HCT116 (cell line): ENCODE measurements around the gene APBA1. TPM values are rescaled to one million over a fixed set of nuclear protein-coding genes. Genes with fewer than 3 reads are reported as not detected.

ENCODE experiments used
- ATAC-seq: fragments of 200-7000 bp; cut with Tn5 transposase; 2 replicates; pipeline ENCODE4 v1.9.1; 2020; ENCODE audit warnings: mild to moderate bottlenecking, moderate library complexity
- BruUV-seq: library from RNA; stranded (reverse); fragments of 400-500 nt; replicated peaks from 2 replicates; lab custom pipeline; 2021; lab: Mats Ljungman, UMichigan
- CTCF ChIA-PET: fragments of 300-600 bp; sonication (Branson Sonifier 250); formaldehyde crosslinking; loops from one replicate; lab custom pipeline; 2021; ENCODE audit warnings: antibody characterized with exemption; lab: Charles Lee
- POLR2A ChIA-PET: fragments of 300-600, 350-600 bp; sonication (Branson Sonifier 250); formaldehyde crosslinking; loops from one replicate; lab custom pipeline; 2021; ENCODE audit warnings: antibody characterized with exemption; lab: Charles Lee
- RAD21 ChIA-PET, 2 experiments: fragments of 300-600 bp; sonication (Branson Sonifier 250); formaldehyde crosslinking; loops; one replicate each; lab custom pipeline; 2023; ENCODE audit warnings: low total read pairs in 2 of 2; ENCODE audit not compliant: uncharacterized antibody in 2 of 2, unreplicated experiment in 2 of 2, low non-redundant PET in 1 of 2; lab: Charles Lee
- DNase-seq: peaks from one replicate; pipeline ENCODE4 v3.0.0-alpha.2; 2010; ENCODE audit warnings: low read depth, low spot score
- H2AFZ ChIP-seq: fragments of 200-600 bp; shearing (Covaris generic), sonication (generic); 2 replicates; pipeline ENCODE4 v1.6.1; 2017; ENCODE audit warnings: low read depth, mixed run types, mixed read lengths, antibody characterized with exemption, low read length; ENCODE audit not compliant: poor library complexity, severe bottlenecking
- H3K27ac ChIP-seq: 2 replicates; pipeline ENCODE4 v1.5.1; 2012; ENCODE audit warnings: low read depth, low read length
- H3K27me3 ChIP-seq: fragments of 200-600 bp; sonication (generic); 2 replicates; pipeline ENCODE4 v1.6.1; 2016; ENCODE audit warnings: mixed run types, low read length, mixed read lengths; ENCODE audit not compliant: insufficient read depth
- H3K36me3 ChIP-seq, 2 experiments: fragments of 200-500 bp in 1 of 2; fragments of 200-600 bp in 1 of 2; sonication (Bioruptor generic) in 1 of 2; sonication (generic) in 1 of 2; 2 replicates each; pipeline versions ENCODE4 v1.5.1 to v1.6.1; 2014 to 2016; ENCODE audit warnings: low read length in 2 of 2, inconsistent platforms in 1 of 2, mixed read lengths in 1 of 2, mixed run types in 1 of 2; ENCODE audit not compliant: insufficient read depth in 2 of 2, control insufficient read depth in 1 of 2
- H3K4me1 ChIP-seq, 2 experiments: fragments of 200-600 bp in 1 of 2; sonication (generic) in 1 of 2; 2 replicates each; pipeline versions ENCODE4 v1.5.1 to v1.6.1; 2012 to 2017; ENCODE audit warnings: low read length in 2 of 2, inconsistent platforms in 1 of 2, mild to moderate bottlenecking in 1 of 2, mixed read lengths in 1 of 2, mixed run types in 1 of 2, moderate library complexity in 1 of 2; ENCODE audit not compliant: insufficient read depth in 2 of 2, control insufficient read depth in 1 of 2
- H3K4me2 ChIP-seq: fragments of 200-600 bp; sonication (generic); 2 replicates; pipeline ENCODE4 v1.6.1; 2017; ENCODE audit warnings: mixed run types, low read length, mixed read lengths
- H3K4me3 ChIP-seq, 2 experiments: fragments of 200-600 bp in 1 of 2; sonication (generic) in 1 of 2; replicated peaks in 1 of 2; 2 replicates each; pipeline ENCODE4 v1.5.1; 2011 to 2016; ENCODE audit warnings: low read length in 2 of 2, control low read depth in 1 of 2, low read depth in 1 of 2, mild to moderate bottlenecking in 1 of 2, mixed read lengths in 1 of 2, mixed run types in 1 of 2
- H3K79me2 ChIP-seq: fragments of 200-600 bp; sonication (generic); 2 replicates; pipeline ENCODE4 v1.6.1; 2017; ENCODE audit warnings: mild to moderate bottlenecking, mixed run types, low read length, moderate library complexity, mixed read lengths; ENCODE audit not compliant: insufficient read depth
- H3K9ac ChIP-seq: fragments of 200-600 bp; sonication (generic); 2 replicates; pipeline ENCODE4 v1.6.1; 2016; ENCODE audit warnings: low read length, mixed read lengths
- H3K9me2 ChIP-seq: fragments of 200-600 bp; sonication (generic), shearing (Covaris generic); 2 replicates; pipeline ENCODE4 v1.6.1; 2017; ENCODE audit warnings: mixed run types, mild to moderate bottlenecking, moderate library complexity; ENCODE audit not compliant: insufficient read depth
- H3K9me3 ChIP-seq, 2 experiments: fragments of 200-500 bp in 1 of 2; fragments of 200-600 bp in 1 of 2; sonication (Bioruptor generic) in 1 of 2; sonication (generic) in 1 of 2; 2 replicates each; pipeline ENCODE4 v1.6.1; 2014 to 2017; ENCODE audit warnings: low read length in 2 of 2, mixed read lengths in 2 of 2, inconsistent platforms in 1 of 2, low read depth in 1 of 2, mild to moderate bottlenecking in 1 of 2, mixed run types in 1 of 2, moderate library complexity in 1 of 2; ENCODE audit not compliant: control insufficient read depth in 1 of 2, insufficient read depth in 1 of 2
- H4K20me1 ChIP-seq: fragments of 200-600 bp; sonication (generic), shearing (Covaris generic); 2 replicates; pipeline ENCODE4 v1.6.1; 2017; ENCODE audit warnings: mixed run types, mild to moderate bottlenecking, moderate library complexity; ENCODE audit not compliant: insufficient read depth
- EGR1 ChIP-seq: IDR thresholded peaks from 2 replicates; pipeline ENCODE4 v1.6.1; 2012; ENCODE audit warnings: low read depth
- ELF1 ChIP-seq: IDR thresholded peaks from 2 replicates; pipeline ENCODE4 v1.6.1; 2012; ENCODE audit warnings: low read depth, borderline replicate concordance
- FOSL1 ChIP-seq: IDR thresholded peaks from 2 replicates; pipeline ENCODE4 v1.6.1; 2012; ENCODE audit warnings: low read depth
- JUND ChIP-seq: IDR thresholded peaks from 2 replicates; pipeline ENCODE4 v1.6.1; 2012
- POLR2A ChIP-seq: IDR thresholded peaks from 2 replicates; pipeline ENCODE4 v1.7.0; 2011; ENCODE audit warnings: borderline replicate concordance; ENCODE audit not compliant: insufficient read depth, insufficient read length; ENCODE audit errors: extremely low read depth
- RAD21 ChIP-seq: IDR thresholded peaks from 2 replicates; pipeline ENCODE4 v1.6.1; 2012; ENCODE audit warnings: low read depth, mild to moderate bottlenecking
- SIN3A ChIP-seq: IDR thresholded peaks from 2 replicates; pipeline ENCODE4 v1.6.1; 2012; ENCODE audit warnings: low read depth
- SP1 ChIP-seq: IDR thresholded peaks from 2 replicates; pipeline ENCODE4 v1.6.1; 2012; ENCODE audit warnings: low read depth
- TCF7L2 ChIP-seq: IDR thresholded peaks from 2 replicates; pipeline ENCODE4 v1.7.0; 2011; ENCODE audit warnings: borderline replicate concordance, inconsistent platforms; ENCODE audit not compliant: insufficient read depth, insufficient read length; ENCODE audit errors: extremely low read depth
- YY1 ChIP-seq: IDR thresholded peaks from 2 replicates; pipeline ENCODE4 v1.6.1; 2011; ENCODE audit warnings: low read length, low read depth, moderate library complexity, mild to moderate bottlenecking; ENCODE audit not compliant: insufficient replicate concordance; ENCODE audit errors: extremely low read depth
- ZFX ChIP-seq: fragments of 450-650 bp; IDR thresholded peaks from 2 replicates; pipeline ENCODE4 v1.6.1; 2017
- ZNF274 ChIP-seq: fragments of 200-500 bp; sonication (Bioruptor generic); IDR thresholded peaks from 2 replicates; pipeline ENCODE4 v1.6.1; 2014; ENCODE audit warnings: mild to moderate bottlenecking, low read depth, low read length, inconsistent platforms
- intact Hi-C: fragments of 100-400 bp; cut with micrococcal nuclease; formaldehyde crosslinking; loops from 2 replicates; pipeline ENCODE4 v1.10.0; 2022
- total RNA-seq: library from RNA; stranded (reverse); gene quantifications from one replicate; pipeline ENCODE4 v1.2.1, GENCODE V29; 2021; ENCODE audit not compliant: unreplicated experiment
- TF ChIP-seq, protein P1 (sequence below): IDR thresholded peaks from 2 replicates; pipeline ENCODE4 v1.6.1; 2012; ENCODE audit warnings: low read depth
- TF ChIP-seq, protein P2 (sequence below): IDR thresholded peaks from 2 replicates; pipeline ENCODE4 v1.6.1; 2012
- TF ChIP-seq, protein P3 (sequence below): IDR thresholded peaks from 2 replicates; pipeline ENCODE4 v1.6.1; 2012
- TF ChIP-seq, protein P4 (sequence below), 3 experiments: fragments of 200-600 bp in 1 of 3; sonication (generic) in 1 of 3; IDR thresholded peaks in 2 of 3; conservative IDR thresholded peaks in 1 of 3; 2 replicates each; pipeline ENCODE4 v1.5.1; 2012 to 2017; ENCODE audit warnings: low read depth in 2 of 3, low read length in 2 of 3, antibody characterized with exemption in 1 of 3, borderline replicate concordance in 1 of 3, control low read depth in 1 of 3, mild to moderate bottlenecking in 1 of 3, mixed read lengths in 1 of 3, mixed run types in 1 of 3, moderate library complexity in 1 of 3; ENCODE audit not compliant: insufficient read depth in 1 of 3

APBA1 gene
- total RNA-seq, 1 experiment from 2014 or later = 0.20 TPM

DNA sequence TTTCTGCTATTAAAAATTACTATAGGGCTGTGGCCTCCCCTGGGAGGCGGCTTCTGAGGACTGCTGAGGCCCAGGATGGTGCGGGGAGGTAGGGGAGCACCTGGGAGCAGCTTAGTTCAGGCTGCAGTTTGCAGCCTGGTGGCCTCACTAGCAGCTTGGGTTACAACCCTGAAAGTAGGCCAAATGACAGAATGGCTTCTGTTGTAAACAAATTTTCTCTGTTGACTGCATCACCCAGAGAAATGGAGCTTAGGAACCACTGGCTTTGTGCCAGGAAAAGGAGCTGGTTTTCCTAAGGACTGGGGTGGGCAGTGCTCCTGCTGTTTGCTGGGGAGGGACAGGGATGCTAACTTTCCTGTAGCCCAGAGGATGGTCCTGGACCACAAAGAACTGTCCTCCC, 216.9 kb downstream of the APBA1 start:
- intact Hi-C loops = no loop called here
- H3K4me3 ChIP-seq = no peak overlapping the region
- H3K27ac ChIP-seq = no peak overlapping the region
- ChIA-PET RAD21 (no interaction called here), CTCF (no interaction called here), POLR2A (no interaction called here)
- H3K27me3 ChIP-seq = peaks cover 59% of the 10 kb centered on the region
- BruUV-seq = no TSS peak
- H3K79me2 ChIP-seq = no peaks in the 10 kb centered on the region
- H3K4me1 ChIP-seq = no peaks in the 10 kb centered on the region
- no peak overlapping the region for H3K4me2 ChIP-seq
- H3K9ac ChIP-seq = no peak overlapping the region
- no peak overlapping the region for H2AFZ ChIP-seq
- H4K20me1 ChIP-seq = no peaks in the 10 kb centered on the region
- TF ChIP-seq POLR2A (no peak), SIN3A (no peak)
- no peaks in the 10 kb centered on the region for H3K9me2 ChIP-seq
- no peaks in the 10 kb centered on the region for H3K36me3 ChIP-seq
- DNase-seq = no peak
- no peaks in the 10 kb centered on the region for H3K9me3 ChIP-seq
- no peak for ATAC-seq

DNA sequence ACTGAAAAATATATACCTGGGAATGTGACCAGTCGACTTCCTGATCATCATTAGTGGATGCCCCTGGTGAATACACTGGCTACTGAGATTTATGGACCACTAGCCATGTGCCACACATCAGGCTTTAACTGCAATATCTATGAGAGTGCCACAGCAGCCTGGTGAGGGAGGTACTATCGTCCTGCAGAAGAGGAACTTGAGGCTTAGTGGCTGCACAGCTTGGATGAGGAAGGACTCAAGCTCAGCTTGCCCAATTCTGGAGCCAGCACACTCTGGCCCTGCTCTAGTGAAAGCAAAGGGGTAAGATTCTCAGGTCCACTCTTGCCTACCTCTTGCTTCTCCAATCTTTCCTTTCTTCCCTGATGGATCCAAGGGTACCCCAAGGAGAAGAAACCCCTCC, 217.8 kb downstream of the APBA1 start:
- Histone ChIP-seq H3K36me3 (no peaks in the 10 kb centered on the region), H3K4me2 (no peak overlapping the region), H3K9me3 (no peaks in the 10 kb centered on the region), H2AFZ (no peak overlapping the region), H3K79me2 (no peaks in the 10 kb centered on the region), H3K9me2 (no peaks in the 10 kb centered on the region), H3K4me1 (no peaks in the 10 kb centered on the region), H4K20me1 (no peaks in the 10 kb centered on the region), H3K27me3 (peaks cover 55% of the 10 kb centered on the region), H3K9ac (no peak overlapping the region), H3K27ac (no peak overlapping the region), H3K4me3 (no peak overlapping the region)
- CTCF ChIA-PET = no interaction called here
- no peak for DNase-seq
- ATAC-seq = no peak
- POLR2A ChIA-PET = no interaction called here
- BruUV-seq = no TSS peak
- RAD21 ChIA-PET = no interaction called here
- intact Hi-C loops = no loop called here
- TF ChIP-seq FOSL1 (no peak), ELF1 (no peak), RAD21 (no peak), EGR1 (no peak), YY1 (no peak), POLR2A (no peak), ZFX (no peak), JUND (no peak), TCF7L2 (no peak), SP1 (no peak), ZNF274 (no peak)
- TF ChIP-seq, protein P1, sequence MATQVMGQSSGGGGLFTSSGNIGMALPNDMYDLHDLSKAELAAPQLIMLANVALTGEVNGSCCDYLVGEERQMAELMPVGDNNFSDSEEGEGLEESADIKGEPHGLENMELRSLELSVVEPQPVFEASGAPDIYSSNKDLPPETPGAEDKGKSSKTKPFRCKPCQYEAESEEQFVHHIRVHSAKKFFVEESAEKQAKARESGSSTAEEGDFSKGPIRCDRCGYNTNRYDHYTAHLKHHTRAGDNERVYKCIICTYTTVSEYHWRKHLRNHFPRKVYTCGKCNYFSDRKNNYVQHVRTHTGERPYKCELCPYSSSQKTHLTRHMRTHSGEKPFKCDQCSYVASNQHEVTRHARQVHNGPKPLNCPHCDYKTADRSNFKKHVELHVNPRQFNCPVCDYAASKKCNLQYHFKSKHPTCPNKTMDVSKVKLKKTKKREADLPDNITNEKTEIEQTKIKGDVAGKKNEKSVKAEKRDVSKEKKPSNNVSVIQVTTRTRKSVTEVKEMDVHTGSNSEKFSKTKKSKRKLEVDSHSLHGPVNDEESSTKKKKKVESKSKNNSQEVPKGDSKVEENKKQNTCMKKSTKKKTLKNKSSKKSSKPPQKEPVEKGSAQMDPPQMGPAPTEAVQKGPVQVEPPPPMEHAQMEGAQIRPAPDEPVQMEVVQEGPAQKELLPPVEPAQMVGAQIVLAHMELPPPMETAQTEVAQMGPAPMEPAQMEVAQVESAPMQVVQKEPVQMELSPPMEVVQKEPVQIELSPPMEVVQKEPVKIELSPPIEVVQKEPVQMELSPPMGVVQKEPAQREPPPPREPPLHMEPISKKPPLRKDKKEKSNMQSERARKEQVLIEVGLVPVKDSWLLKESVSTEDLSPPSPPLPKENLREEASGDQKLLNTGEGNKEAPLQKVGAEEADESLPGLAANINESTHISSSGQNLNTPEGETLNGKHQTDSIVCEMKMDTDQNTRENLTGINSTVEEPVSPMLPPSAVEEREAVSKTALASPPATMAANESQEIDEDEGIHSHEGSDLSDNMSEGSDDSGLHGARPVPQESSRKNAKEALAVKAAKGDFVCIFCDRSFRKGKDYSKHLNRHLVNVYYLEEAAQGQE = no peak
- TF ChIP-seq, protein P2, sequence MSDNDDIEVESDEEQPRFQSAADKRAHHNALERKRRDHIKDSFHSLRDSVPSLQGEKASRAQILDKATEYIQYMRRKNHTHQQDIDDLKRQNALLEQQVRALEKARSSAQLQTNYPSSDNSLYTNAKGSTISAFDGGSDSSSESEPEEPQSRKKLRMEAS = no peak
- TF ChIP-seq, protein P3, sequence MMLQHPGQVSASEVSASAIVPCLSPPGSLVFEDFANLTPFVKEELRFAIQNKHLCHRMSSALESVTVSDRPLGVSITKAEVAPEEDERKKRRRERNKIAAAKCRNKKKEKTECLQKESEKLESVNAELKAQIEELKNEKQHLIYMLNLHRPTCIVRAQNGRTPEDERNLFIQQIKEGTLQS = no peak
- TF ChIP-seq, protein P4, sequence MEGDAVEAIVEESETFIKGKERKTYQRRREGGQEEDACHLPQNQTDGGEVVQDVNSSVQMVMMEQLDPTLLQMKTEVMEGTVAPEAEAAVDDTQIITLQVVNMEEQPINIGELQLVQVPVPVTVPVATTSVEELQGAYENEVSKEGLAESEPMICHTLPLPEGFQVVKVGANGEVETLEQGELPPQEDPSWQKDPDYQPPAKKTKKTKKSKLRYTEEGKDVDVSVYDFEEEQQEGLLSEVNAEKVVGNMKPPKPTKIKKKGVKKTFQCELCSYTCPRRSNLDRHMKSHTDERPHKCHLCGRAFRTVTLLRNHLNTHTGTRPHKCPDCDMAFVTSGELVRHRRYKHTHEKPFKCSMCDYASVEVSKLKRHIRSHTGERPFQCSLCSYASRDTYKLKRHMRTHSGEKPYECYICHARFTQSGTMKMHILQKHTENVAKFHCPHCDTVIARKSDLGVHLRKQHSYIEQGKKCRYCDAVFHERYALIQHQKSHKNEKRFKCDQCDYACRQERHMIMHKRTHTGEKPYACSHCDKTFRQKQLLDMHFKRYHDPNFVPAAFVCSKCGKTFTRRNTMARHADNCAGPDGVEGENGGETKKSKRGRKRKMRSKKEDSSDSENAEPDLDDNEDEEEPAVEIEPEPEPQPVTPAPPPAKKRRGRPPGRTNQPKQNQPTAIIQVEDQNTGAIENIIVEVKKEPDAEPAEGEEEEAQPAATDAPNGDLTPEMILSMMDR (IDR thresholded peaks at IDR 0.05 in 2 of 3, conservative IDR thresholded peaks at IDR 0.05 in 1 of 3; ENCODE audit: borderline replicate concordance in 1 of 3, insufficient read depth in 1 of 3, low read depth in 2 of 3, low read length in 2 of 3) = no peak
